Endothelial cell of umbilical vein (primary cell): ENCODE results near the gene CROT. TPM values are rescaled to one million over a fixed set of nuclear protein-coding genes. Genes with fewer than 3 reads are reported as not detected.
A peak's percentile ranks its signal among the peaks of the same experiment; 100 is the strongest.

Experiments used
- BruUV-seq: library from RNA; stranded (reverse); fragments of 400-500 nt; replicated peaks from 2 replicates; lab custom pipeline; 2021; lab: Mats Ljungman, UMichigan
- CTCF ChIA-PET: fragments of 300-600, 350-600 bp; sonication (Branson Sonifier 250); formaldehyde crosslinking; loops from one replicate; lab custom pipeline; 2021; ENCODE audit warnings: antibody characterized with exemption, inconsistent platforms; lab: Charles Lee
- POLR2A ChIA-PET: fragments of 300-600, 350-600 bp; sonication (Branson Sonifier 250); formaldehyde crosslinking; loops from one replicate; lab custom pipeline; 2021; ENCODE audit warnings: antibody characterized with exemption, inconsistent platforms; lab: Charles Lee
- DNase-seq: peaks from one replicate; pipeline ENCODE4 v3.0.0-alpha.2; 2011; ENCODE audit warnings: low read depth, low spot score
- FAIRE-seq: peaks from 2 replicates; lab custom pipeline; 2011; peaks lifted over from hg19 to GRCh38; lab: Jason Lieb, UNC
- H2AFZ ChIP-seq: 2 replicates; pipeline ENCODE4 v1.6.0; 2012; ENCODE audit warnings: low read depth, low read length, control low read depth, inconsistent platforms
- H3K27ac ChIP-seq: 2 replicates; pipeline ENCODE4 v1.5.1; 2011; ENCODE audit warnings: low read depth, mild to moderate bottlenecking, control low read depth, low read length, moderate library complexity; ENCODE audit not compliant: insufficient read depth
- H3K27me3 ChIP-seq, 2 experiments: 2 replicates each; pipeline versions ENCODE4 v1.6.0 to v1.6.1; 2011; ENCODE audit warnings: low read length in 2 of 2, mixed read lengths in 1 of 2; ENCODE audit not compliant: control insufficient read depth in 2 of 2, insufficient read depth in 2 of 2
- H3K36me3 ChIP-seq, 2 experiments: 2 replicates in 1 of 2; 3 replicates in 1 of 2; pipeline ENCODE4 v1.5.1; 2011; ENCODE audit warnings: low read length in 2 of 2, mild to moderate bottlenecking in 1 of 2, moderate library complexity in 1 of 2; ENCODE audit not compliant: control insufficient read depth in 2 of 2, insufficient read depth in 2 of 2; ENCODE audit errors: extremely low read depth in 1 of 2
- H3K4me1 ChIP-seq: 3 replicates; pipeline ENCODE4 v1.5.1; 2011; ENCODE audit warnings: mild to moderate bottlenecking, low read length; ENCODE audit not compliant: control insufficient read depth, insufficient read depth; ENCODE audit errors: extremely low read depth
- H3K4me2 ChIP-seq: 2 replicates; pipeline ENCODE4 v1.6.1; 2011; ENCODE audit warnings: low read length, control low read depth, mixed read lengths; ENCODE audit not compliant: insufficient read depth
- H3K4me3 ChIP-seq, 3 experiments: fragments of 200-600 bp in 1 of 3; sonication (generic), shearing (Covaris generic) in 1 of 3; replicated peaks in 1 of 3; 2 replicates each; pipeline ENCODE4 v1.5.1; 2011 to 2016; ENCODE audit warnings: control low read depth in 3 of 3, low read length in 3 of 3, mild to moderate bottlenecking in 2 of 3, inconsistent platforms in 1 of 3, low read depth in 1 of 3, moderate library complexity in 1 of 3; ENCODE audit not compliant: insufficient read depth in 1 of 3
- H3K79me2 ChIP-seq: 2 replicates; pipeline ENCODE4 v1.6.0; 2012; ENCODE audit warnings: low read length, inconsistent platforms; ENCODE audit not compliant: control insufficient read depth, insufficient read depth
- H3K9ac ChIP-seq: replicated peaks from 2 replicates; pipeline ENCODE3; 2011; ENCODE audit warnings: low read length, control low read depth; ENCODE audit not compliant: insufficient read depth; ENCODE audit errors: extremely low read depth
- H3K9me1 ChIP-seq: replicated peaks from 3 replicates; pipeline ENCODE4 v1.6.0; 2011; ENCODE audit warnings: mild to moderate bottlenecking, low read length; ENCODE audit not compliant: control insufficient read depth, insufficient read depth; ENCODE audit errors: extremely low read depth
- H3K9me3 ChIP-seq: replicated peaks from 2 replicates; pipeline ENCODE4 v1.5.1; 2012; ENCODE audit warnings: low read length, inconsistent platforms; ENCODE audit not compliant: control insufficient read depth, insufficient read depth
- H4K20me1 ChIP-seq: replicated peaks from 2 replicates; pipeline ENCODE3; 2011; ENCODE audit warnings: mild to moderate bottlenecking, low read length; ENCODE audit not compliant: control insufficient read depth, insufficient read depth; ENCODE audit errors: extremely low read depth
- CTCF ChIP-seq, 2 donors: IDR thresholded peaks; 1 replicate in 1 of 2; 2 replicates in 1 of 2; pipeline ENCODE4 v1.5.1; 2011; ENCODE audit warnings: low read length in 2 of 2, mild to moderate bottlenecking in 2 of 2, moderate library complexity in 2 of 2, control low read depth in 1 of 2, inconsistent platforms in 1 of 2, low read depth in 1 of 2; ENCODE audit not compliant: insufficient read depth in 1 of 2; ENCODE audit errors: extremely low read depth in 1 of 2
- FOS ChIP-seq: IDR thresholded peaks from 2 replicates; pipeline ENCODE4 v1.6.1; 2011; ENCODE audit warnings: mild to moderate bottlenecking, low read length, moderate library complexity, borderline replicate concordance; ENCODE audit not compliant: insufficient read depth
- GATA2 ChIP-seq: IDR thresholded peaks from 2 replicates; pipeline ENCODE4 v1.7.0; 2011; ENCODE audit warnings: low read depth, mild to moderate bottlenecking, moderate library complexity, mixed read lengths, low read length; ENCODE audit not compliant: insufficient read length, insufficient read depth
- MYC ChIP-seq: IDR thresholded peaks from one replicate; pipeline ENCODE4 v1.6.1; 2011; ENCODE audit warnings: mild to moderate bottlenecking, low read depth, low read length
- POLR2A ChIP-seq: IDR thresholded peaks from 2 replicates; pipeline ENCODE4 v1.6.1; 2012; ENCODE audit warnings: low read depth, mild to moderate bottlenecking, control low read depth, low read length
- POLR2AphosphoS5 ChIP-seq: IDR thresholded peaks from 2 replicates; pipeline ENCODE4 v1.6.1; 2012; ENCODE audit warnings: low read depth, mild to moderate bottlenecking, control low read depth, low read length, moderate library complexity; ENCODE audit not compliant: insufficient read depth
- dilution Hi-C: fragments of 300-500 bp; cut with MboI; formaldehyde crosslinking; loops from one replicate; pipeline ENCODE4 v1.15.0; 2019; ENCODE audit warnings: low sequenced_read_pairs; ENCODE audit not compliant: extremely low pct_ligation_motif_present
- intact Hi-C: fragments of 100-400 bp; cut with micrococcal nuclease; formaldehyde crosslinking; loops from one replicate; pipeline ENCODE4 v1.10.0; 2022
- polyA plus RNA-seq, 4 experiments: library from polyadenylated mRNA; depleted of rRNA in 3 of 4; stranded (reverse) in 3 of 4; unstranded in 1 of 4; fragments of >200 nt; gene quantifications; 2 replicates each; pipeline versions ENCODE4 v1.2.1 to v1.2.3, GENCODE V29; 2011 to 2012; ENCODE audit warnings: missing spikeins in 1 of 4
- total RNA-seq: library from RNA; stranded (reverse); gene quantifications from 2 replicates; pipeline ENCODE4 v1.2.3, GENCODE V29; 2021

The CROT gene
- total and polyA plus RNA-seq, 2 donors (not counting 3 experiments of a cell fraction or from before 2014, with no cell fraction given) = 3.3 to 6.6 TPM

- dilution Hi-C loops (loop anchor here (25.0 kb wide), 1 partner anchor 100 kb away; no protein-coding TSS in a partner anchor), intact Hi-C loops (loop anchor here (1.0 to 5.0 kb wide), 6 partner anchors 33 to 857 kb away; partner anchors contain the start of gene CROT)
- TF ChIP-seq GATA2 (no peak), POLR2A (no peak), POLR2AphosphoS5 (no peak), FOS (no peak), MYC (no peak), CTCF (IDR thresholded peaks at IDR 0.05; ENCODE audit: extremely low read depth in 1 of 2, insufficient read depth in 1 of 2, low read depth in 1 of 2, low read length in 2 of 2) (peak; percentile 92 to 93)
- H3K9me3 ChIP-seq = no peaks in the 10 kb centered on the region
- BruUV-seq = no TSS peak
- H3K9ac ChIP-seq = no peak overlapping the region
- FAIRE-seq = peak; percentile 96
- H4K20me1 ChIP-seq = no peaks in the 10 kb centered on the region
- no peaks in the 10 kb centered on the region for H3K36me3 ChIP-seq
- DNase-seq = peak; percentile 75
- H3K4me1 ChIP-seq = peaks cover 3% of the 10 kb centered on the region
- ChIA-PET CTCF (interaction anchor here (0.6 to 10.2 kb wide), 13 partner anchors 10 to 797 kb away, joined by 3 to 299 read pairs (median 4); partner anchors contain the start of gene CROT), POLR2A (no interaction called here)
- no peak overlapping the region for H2AFZ ChIP-seq
- no peaks in the 10 kb centered on the region for H3K79me2 ChIP-seq
- H3K27ac ChIP-seq = no peak overlapping the region
- no peak overlapping the region for H3K4me3 ChIP-seq
- no peaks in the 10 kb centered on the region for H3K27me3 ChIP-seq
- H3K9me1 ChIP-seq = no peaks in the 10 kb centered on the region
- no peak overlapping the region for H3K4me2 ChIP-seq
Observed at GRCh38 chr7:87312215-87312865, 33.1 kb upstream of the CROT start.
